GM18499 (cell line): ENCODE measurements around the gene GOLGA6A.
"Not testable (repeated sequence)": the region's sequence is repeated elsewhere in the genome, so short reads cannot be mapped to it uniquely, and the experiment has no call there.

ENCODE experiments used
- ATAC-seq: cut with Tn5 transposase; IDR thresholded peaks from one replicate; pipeline ENCODE4 v1.9.1; 2021; ENCODE audit warnings: moderate number of reproducible peaks; ENCODE audit not compliant: insufficient read depth, unreplicated experiment

GOLGA6A gene

DNA sequence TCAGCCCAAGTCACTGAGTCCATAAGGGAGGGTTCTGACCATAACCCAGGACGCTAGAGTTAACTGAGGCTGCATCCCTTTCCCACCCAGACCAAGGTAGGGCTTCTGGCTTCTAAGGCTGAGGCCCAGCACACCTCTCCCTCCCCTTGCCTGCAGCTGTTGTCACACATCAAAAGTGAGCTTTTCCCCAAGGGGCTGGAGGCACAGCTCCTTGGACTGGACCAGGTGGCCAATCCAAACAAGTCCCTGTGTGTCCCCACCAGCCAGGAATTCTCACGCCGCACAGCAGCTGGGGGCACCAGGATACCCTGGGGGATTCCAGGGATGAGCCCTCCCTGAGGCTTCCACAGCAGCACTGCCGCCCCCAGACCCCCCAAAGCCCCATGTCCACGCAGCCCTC is 25.8 kb upstream of the GOLGA6A start:
- no peak for ATAC-seq

GRCh38 chr15:74099963-74100733 is 17.8 kb upstream of the GOLGA6A start:
- ATAC-seq: not testable (repeated sequence)

DNA sequence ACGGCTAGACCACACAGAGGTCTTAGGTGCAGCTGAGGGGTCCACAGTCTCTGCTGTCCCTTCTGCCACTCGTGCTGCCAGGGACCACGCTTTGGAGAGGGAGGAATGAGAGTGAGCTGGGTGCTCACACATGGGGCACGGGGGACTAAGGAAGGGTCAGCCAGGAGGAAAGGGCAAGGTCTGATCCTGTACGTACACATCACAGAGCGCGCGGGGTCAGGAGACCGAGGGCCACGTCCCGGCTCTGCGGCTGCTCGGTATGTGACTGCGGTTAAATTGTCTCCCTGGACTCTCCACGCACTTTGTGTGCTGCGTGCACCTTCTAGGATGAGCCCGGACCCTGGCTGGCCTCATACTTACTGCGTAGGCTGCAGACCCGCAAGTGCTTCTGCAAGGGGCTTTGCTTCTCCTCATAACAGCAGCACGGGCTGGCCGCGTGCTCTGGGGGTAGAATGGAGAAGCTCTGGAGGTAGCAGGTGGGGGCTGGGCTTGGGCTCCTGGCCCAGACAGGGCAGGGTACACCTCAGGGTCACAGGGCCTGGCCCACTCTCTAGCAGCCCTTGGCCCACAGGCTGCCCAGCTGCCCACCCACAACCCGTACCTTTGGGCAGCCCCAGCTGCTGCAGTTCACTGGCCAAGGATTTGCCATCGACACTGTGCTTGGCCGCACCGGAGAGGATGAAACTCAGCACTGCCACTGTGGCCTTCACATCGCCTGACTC is 14.6 kb upstream of the GOLGA6A start:
- ATAC-seq: not testable (repeated sequence)

GRCh38 chr15:74095610-74096009 is 13.3 kb upstream of the GOLGA6A start:
- ATAC-seq: not testable (repeated sequence)

- ATAC-seq: not testable (repeated sequence)
Observed at GRCh38 chr15:74094567-74094966, 12.2 kb upstream of the GOLGA6A start.

- not testable (repeated sequence) for ATAC-seq
Observed at GRCh38 chr15:74075781-74076180, 6.6 kb downstream of the GOLGA6A start.

DNA sequence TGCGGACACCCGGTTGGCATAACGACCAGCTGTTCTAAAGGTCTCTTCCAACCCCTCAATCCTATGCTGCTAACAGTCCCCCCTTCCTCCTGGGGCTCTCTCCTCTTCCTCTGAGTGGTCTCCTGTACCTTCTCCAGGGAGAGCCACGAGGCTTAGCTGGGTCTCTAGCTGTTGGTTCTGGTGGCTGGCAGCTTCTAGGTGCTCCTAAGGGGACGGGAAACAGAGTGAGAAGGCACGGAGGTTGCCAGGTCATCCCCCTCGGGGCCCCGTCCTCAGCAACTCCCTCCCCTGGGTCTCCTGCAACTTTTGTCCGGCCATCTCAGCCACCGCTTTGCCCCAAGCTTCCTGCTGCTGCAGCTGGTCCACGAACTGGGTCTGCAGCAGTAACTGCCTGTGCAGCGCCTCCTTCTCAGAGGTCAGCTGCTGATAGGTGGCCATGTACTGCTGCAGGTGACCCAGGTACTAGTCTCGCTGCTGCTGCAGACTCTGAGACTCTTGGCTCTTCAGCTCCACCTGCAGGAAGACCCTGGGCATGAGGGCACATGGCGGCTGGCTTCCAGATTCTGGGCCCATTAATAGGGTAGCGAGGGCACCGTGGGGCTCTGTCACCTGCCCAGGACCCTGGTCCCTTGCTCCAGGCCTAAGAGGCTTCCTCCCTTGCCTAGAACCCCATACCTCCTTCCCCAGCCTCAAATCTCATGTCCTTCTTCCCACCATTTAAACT is 9.6 kb downstream of the GOLGA6A start:
- ATAC-seq: not testable (repeated sequence)

GRCh38 chr15:74072132-74072531 is 10.2 kb downstream of the GOLGA6A start:
- not testable (repeated sequence) for ATAC-seq

- not testable (repeated sequence) for ATAC-seq
Observed at GRCh38 chr15:74071645-74072044, 10.7 kb downstream of the GOLGA6A start.

GRCh38 chr15:74065684-74066411 is 16.5 kb downstream of the GOLGA6A start:
- not testable (repeated sequence) for ATAC-seq

- not testable (repeated sequence) for ATAC-seq
Observed at GRCh38 chr15:74064822-74065221, 17.5 kb downstream of the GOLGA6A start.

DNA sequence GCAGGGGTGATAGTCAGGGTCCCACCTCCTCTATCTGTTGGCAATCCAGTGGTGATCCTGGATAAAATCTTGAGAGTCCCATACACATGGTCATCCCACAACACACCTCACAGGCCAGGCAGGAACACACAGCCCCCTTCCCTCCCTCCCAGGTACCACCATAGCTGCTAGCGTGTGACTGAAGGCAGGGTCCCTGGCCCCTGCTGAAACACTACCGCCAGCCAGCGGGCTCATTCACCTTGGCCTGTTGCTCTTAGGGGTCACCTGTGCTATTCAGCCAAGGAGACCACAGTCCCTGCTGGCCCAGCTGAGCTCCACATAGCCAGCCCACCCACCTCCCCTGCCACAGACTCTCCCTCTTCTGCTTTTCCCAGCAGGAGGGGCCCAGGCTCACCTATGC is 18.2 kb downstream of the GOLGA6A start:
- ATAC-seq: not testable (repeated sequence)

GRCh38 chr15:74063425-74064146 is 18.8 kb downstream of the GOLGA6A start:
- ATAC-seq: not testable (repeated sequence)

DNA sequence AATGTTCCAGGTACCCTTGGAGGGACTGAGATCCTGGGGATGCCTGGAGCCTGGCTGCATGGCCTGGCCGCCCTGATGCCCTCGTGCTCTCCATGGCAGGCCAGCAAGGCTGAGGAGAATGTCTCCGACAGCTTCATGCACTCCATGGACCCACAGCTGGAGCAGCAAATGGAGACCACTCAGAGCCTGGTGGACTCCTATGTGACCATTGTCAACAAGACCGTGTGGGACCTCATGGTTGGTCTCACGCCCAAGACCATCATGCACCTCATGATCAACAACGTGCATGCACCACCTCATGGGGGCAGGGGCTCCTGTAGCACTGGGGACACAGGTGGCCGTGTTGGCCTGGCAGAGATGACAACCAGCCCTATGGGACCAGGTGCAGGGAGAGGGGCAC is 19.7 kb downstream of the GOLGA6A start:
- ATAC-seq: no peak

DNA sequence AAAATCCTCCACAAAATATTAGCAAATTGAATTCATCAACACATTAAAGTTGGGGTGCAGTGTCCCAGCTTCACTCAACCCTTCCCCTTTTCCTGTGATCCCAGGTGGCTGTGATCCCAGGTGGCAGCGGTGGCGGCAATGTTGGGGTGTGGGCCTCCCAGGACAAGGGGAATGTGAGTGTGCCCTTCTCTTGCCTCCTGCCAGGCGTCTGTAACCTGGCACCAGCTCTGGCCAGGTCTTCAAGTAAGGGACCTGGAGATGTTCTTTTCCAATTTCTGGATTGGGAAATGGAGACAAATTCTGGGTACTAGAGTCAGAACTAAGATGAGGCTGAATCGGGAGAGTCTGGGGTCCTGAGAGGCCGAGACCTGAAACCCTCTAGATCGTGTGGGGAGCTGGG is 20.1 kb downstream of the GOLGA6A start:
- no peak for ATAC-seq

DNA sequence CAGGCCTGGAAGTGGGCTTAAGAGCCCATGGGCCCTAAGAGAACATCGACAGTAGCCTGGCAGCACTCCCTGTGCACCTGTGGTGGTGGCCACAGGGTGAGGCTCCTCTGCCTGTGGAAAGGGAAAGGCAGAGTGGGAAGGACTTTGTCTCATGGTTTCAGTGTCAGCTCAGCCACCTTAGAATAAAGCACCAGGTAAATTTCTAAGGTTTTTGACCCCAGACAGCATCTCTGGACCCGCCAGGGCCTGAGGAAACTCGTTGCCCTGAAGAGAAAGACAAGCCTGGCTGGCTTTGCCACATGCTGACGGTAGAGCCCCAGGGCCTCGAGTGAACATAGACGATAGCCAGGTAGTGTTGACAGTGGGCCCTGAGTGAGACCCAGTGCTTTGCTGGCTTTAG is 22.1 kb downstream of the GOLGA6A start:
- no peak for ATAC-seq

- not testable (repeated sequence) for ATAC-seq
Observed at GRCh38 chr15:74059050-74059833, 23.1 kb downstream of the GOLGA6A start.

DNA sequence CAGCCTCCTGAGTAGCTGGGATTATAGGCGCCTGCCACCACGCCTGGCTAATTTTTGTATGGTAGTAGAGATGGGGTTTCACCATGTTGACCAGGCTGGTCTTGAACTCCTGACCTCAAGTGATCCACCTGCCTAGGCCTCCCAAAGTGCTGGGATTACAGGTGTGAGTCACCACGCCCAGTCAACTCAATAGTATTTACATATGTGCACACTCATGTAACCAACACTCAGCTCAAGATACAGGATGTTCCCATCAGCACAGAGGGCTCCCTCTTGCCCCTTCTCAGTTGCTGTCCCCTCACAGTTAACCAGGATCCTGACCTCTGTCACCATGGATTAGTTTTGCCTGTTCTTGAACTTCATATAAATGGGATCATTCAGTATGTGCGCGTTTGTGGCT is 26.0 kb downstream of the GOLGA6A start:
- not testable (repeated sequence) for ATAC-seq

DNA sequence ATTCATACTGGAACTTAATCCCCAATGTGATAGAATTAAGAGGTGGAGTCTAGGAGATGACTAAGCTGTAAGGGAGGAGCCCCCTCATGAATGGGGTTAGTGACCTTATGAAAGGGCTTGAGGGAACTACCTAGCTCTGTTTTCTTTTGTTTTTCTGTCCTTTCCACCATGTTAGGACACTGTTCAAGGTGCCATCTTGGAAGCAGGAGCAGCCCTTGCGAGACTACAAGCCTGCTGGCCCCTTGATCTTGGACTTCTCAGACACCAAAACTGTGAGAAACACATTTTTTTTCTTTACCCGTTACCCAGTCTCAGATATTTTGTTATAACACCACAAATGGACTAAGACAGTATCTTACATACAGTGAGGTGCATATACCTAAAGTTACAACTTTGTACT is 26.5 kb downstream of the GOLGA6A start:
- ATAC-seq: no peak
